Thyroid gland (tissue), 4 donors: ENCODE results near the gene KCNF1. TPM values are rescaled to one million over a fixed set of nuclear protein-coding genes. Genes with fewer than 3 reads are reported as not detected.

ENCODE experiments used
- DNase-seq, 2 donors: peaks; one replicate each; pipeline ENCODE4 v3.0.0-alpha.2; 2019
- H3K27ac ChIP-seq, 3 donors: fragments of 200-600 bp; sonication (generic); 1 replicate in 2 of 3; 2 replicates in 1 of 3; pipeline ENCODE4 v1.5.1; 2016 to 2019; ENCODE audit warnings: mild to moderate bottlenecking in 1 of 3, moderate library complexity in 1 of 3
- H3K27me3 ChIP-seq: fragments of 200-600 bp; sonication (generic); one replicate; pipeline ENCODE4 v1.5.1; 2019
- H3K36me3 ChIP-seq, 2 donors: fragments of 200-600 bp; sonication (generic); one replicate each; pipeline ENCODE4 v1.5.1; 2016 to 2019
- H3K4me1 ChIP-seq, 2 donors: fragments of 200-600 bp; sonication (generic); one replicate each; pipeline ENCODE4 v1.5.1; 2017 to 2019
- H3K4me3 ChIP-seq, 3 donors: fragments of 200-600 bp; sonication (generic); replicated peaks in 1 of 3; 1 replicate in 2 of 3; 2 replicates in 1 of 3; pipeline ENCODE4 v1.5.1; 2016; ENCODE audit warnings: mild to moderate bottlenecking in 1 of 3
- H3K9me3 ChIP-seq: fragments of 200-600 bp; sonication (generic); one replicate; pipeline ENCODE4 v1.5.1; 2017
- POLR2A ChIP-seq, 2 donors: fragments of 450-650 bp; IDR thresholded peaks; one replicate each; pipeline ENCODE4 v1.6.1; 2017; ENCODE audit warnings: antibody characterized with exemption in 2 of 2, mild to moderate bottlenecking in 2 of 2, moderate library complexity in 1 of 2
- WGBS, 2 donors: methylation state at CpG; one replicate each; pipeline ENCODE4 v1.1.5; 2017; 5-methylcytosine and 5-hydroxymethylcytosine counted together
- intact Hi-C: fragments of 100-400 bp; cut with DNase I; formaldehyde crosslinking; loops from one replicate; pipeline ENCODE4 v1.15.1; 2023
- total RNA-seq, 4 donors: library from RNA; depleted of rRNA; stranded (reverse); fragments of >200 nt; gene quantifications; one replicate each; pipeline ENCODE4 v1.2.3, GENCODE V29; 2016
- TF ChIP-seq, protein P1 (sequence below), 6 experiments: fragments of 200-600 bp in 3 of 6; fragments of 450-650 bp in 3 of 6; sonication (generic) in 3 of 6; IDR thresholded peaks; one replicate each; pipeline ENCODE4 v1.5.1; 2016 to 2019; ENCODE audit warnings: antibody characterized with exemption in 6 of 6, mild to moderate bottlenecking in 2 of 6, inconsistent platforms in 1 of 6, moderate library complexity in 1 of 6

The KCNF1 gene
- total RNA-seq, 4 donors from 2014 or later, result not detected

DNA sequence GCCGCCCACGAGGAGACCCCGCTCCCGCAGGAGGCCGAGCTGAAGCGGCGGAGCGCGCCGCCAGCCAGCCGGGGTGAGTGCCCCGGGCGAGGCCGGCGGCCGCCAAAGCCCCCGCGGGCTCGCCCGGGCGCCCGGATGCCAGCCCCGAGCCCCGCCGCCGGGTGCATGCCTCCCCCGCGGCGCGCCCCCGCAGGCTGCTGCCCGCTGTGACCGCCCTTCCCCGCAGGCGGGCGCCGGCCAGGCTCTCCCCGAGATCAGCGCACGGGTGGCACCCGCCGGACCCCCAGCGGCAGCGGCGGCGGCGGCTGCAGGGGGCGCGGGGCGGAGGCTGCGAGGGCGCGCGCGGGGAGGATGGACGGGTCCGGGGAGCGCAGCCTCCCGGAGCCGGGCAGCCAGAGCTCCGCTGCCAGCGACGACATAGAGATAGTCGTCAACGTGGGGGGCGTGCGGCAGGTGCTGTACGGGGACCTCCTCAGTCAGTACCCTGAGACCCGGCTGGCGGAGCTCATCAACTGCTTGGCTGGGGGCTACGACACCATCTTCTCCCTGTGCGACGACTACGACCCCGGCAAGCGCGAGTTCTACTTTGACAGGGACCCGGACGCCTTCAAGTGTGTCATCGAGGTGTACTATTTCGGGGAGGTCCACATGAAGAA is 470 bp downstream of the KCNF1 start:
- H3K36me3 ChIP-seq, result no peaks in the 10 kb centered on the region
- H3K4me1 ChIP-seq, result peaks cover 3 to 6% of the 10 kb centered on the region in 2 donors
- H3K27me3 ChIP-seq, result no peaks in the 10 kb centered on the region
- no peak for TF ChIP-seq POLR2A (IDR thresholded peaks at IDR 0.05)
- TF ChIP-seq, protein P1, sequence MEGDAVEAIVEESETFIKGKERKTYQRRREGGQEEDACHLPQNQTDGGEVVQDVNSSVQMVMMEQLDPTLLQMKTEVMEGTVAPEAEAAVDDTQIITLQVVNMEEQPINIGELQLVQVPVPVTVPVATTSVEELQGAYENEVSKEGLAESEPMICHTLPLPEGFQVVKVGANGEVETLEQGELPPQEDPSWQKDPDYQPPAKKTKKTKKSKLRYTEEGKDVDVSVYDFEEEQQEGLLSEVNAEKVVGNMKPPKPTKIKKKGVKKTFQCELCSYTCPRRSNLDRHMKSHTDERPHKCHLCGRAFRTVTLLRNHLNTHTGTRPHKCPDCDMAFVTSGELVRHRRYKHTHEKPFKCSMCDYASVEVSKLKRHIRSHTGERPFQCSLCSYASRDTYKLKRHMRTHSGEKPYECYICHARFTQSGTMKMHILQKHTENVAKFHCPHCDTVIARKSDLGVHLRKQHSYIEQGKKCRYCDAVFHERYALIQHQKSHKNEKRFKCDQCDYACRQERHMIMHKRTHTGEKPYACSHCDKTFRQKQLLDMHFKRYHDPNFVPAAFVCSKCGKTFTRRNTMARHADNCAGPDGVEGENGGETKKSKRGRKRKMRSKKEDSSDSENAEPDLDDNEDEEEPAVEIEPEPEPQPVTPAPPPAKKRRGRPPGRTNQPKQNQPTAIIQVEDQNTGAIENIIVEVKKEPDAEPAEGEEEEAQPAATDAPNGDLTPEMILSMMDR (IDR thresholded peaks at IDR 0.05), result no peak
- DNase-seq, result no peak
- intact Hi-C loops, result no loop called here
- peak overlapping the region in 1 of 3 donors; percentile 12 for H3K4me3 ChIP-seq
- WGBS, 2 donors, result 18% methylated on average over 21 of the region's 81 CpGs; no CpG with 5 or more reads in 1 of the 2 donors
- H3K27ac ChIP-seq, result no peak overlapping the region
- H3K9me3 ChIP-seq, result no peaks in the 10 kb centered on the region

DNA sequence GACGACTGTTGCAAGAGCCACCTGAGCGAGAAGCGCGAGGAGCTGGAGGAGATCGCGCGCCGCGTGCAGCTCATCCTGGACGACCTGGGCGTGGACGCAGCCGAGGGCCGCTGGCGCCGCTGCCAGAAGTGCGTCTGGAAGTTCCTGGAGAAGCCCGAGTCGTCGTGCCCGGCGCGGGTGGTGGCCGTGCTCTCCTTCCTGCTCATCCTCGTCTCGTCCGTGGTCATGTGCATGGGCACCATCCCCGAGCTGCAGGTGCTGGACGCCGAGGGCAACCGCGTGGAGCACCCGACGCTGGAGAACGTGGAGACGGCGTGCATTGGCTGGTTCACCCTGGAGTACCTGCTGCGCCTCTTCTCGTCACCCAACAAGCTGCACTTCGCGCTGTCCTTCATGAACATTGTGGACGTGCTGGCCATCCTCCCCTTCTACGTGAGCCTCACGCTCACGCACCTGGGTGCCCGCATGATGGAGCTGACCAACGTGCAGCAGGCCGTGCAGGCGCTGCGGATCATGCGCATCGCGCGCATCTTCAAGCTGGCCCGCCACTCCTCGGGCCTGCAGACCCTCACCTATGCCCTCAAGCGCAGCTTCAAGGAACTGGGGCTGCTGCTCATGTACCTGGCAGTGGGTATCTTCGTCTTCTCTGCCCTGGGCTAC is 1.2 kb downstream of the KCNF1 start:
- Histone ChIP-seq H3K36me3 (no peaks in the 10 kb centered on the region), H3K4me1 (peaks cover 3 to 6% of the 10 kb centered on the region in 2 donors), H3K27me3 (no peaks in the 10 kb centered on the region), H3K9me3 (no peaks in the 10 kb centered on the region), H3K27ac (no peak overlapping the region), H3K4me3 (no peak overlapping the region)
- DNase-seq, result no peak
- TF ChIP-seq POLR2A (IDR thresholded peaks at IDR 0.05), result no peak
- TF ChIP-seq, protein P1 (IDR thresholded peaks at IDR 0.05), result no peak
- intact Hi-C loops, result no loop called here
- 88 to 90% methylated on average over 30 to 41 of the region's 58 CpGs for WGBS, 2 donors

DNA sequence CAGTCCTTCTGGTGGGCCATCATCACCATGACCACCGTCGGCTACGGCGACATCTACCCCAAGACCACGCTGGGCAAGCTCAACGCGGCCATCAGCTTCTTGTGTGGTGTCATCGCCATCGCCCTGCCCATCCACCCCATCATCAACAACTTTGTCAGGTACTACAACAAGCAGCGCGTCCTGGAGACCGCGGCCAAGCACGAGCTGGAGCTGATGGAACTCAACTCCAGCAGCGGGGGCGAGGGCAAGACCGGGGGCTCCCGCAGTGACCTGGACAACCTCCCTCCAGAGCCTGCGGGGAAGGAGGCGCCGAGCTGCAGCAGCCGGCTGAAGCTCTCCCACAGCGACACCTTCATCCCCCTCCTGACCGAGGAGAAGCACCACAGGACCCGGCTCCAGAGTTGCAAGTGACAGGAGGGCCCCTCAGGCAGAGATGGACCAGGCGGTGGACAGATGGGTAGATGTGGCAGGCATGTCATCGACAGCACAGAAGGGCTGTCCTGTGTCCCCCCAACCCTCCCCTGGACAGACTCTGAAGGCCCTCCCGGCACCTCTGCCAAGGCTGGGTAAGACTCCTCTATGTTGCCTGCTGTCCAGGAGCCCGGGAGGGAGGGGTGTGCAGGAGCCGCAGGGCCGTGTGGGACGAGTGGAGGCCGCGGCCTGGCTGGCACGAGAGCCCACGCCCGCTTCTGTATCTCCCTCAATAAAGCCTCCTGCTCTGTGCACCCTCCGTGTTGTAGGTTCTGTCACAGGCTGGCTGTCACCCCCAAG is 2.0 kb downstream of the KCNF1 start:
- TF ChIP-seq POLR2A (IDR thresholded peaks at IDR 0.05), result no peak
- TF ChIP-seq, protein P1 (IDR thresholded peaks at IDR 0.05), result no peak
- Histone ChIP-seq H3K27ac (no peak overlapping the region), H3K27me3 (no peaks in the 10 kb centered on the region), H3K9me3 (no peaks in the 10 kb centered on the region), H3K4me1 (peaks cover 3 to 6% of the 10 kb centered on the region in 2 donors), H3K4me3 (no peak overlapping the region), H3K36me3 (no peaks in the 10 kb centered on the region)
- WGBS, 2 donors, result 80 to 85% methylated on average over 10 to 37 of the region's 38 CpGs
- intact Hi-C loops, result no loop called here
- DNase-seq, result no peak

DNA sequence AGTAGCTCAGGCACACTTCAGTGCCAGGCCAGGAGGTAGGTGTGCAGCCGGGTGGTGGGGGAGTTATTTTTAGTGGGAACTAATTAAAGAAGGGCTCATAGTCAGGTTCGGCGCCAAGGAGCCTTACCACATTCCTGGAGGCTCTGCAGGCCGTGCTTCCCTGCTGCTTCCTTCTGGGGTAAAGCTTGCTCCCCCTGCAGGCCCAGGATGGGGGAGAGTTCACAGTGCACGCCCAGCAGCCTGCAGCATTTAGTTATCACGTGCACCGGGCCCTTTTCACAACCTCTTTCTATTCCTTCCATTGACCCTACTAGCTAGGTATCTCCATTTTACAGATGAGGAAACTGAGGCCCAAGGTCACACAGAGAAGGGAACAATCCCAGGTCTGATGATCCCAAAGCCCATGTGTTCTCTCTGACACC is 2.5 kb downstream of the KCNF1 start:
- intact Hi-C loops, result no loop called here
- H3K27ac ChIP-seq, result no peak overlapping the region
- H3K4me1 ChIP-seq, result peaks cover 3 to 6% of the 10 kb centered on the region in 2 donors
- no peaks in the 10 kb centered on the region for H3K27me3 ChIP-seq
- H3K4me3 ChIP-seq, result no peak overlapping the region
- H3K36me3 ChIP-seq, result no peaks in the 10 kb centered on the region
- WGBS, 2 donors, result 33 to 43% methylated on average over 6 to 7 of the region's 7 CpGs
- no peak for TF ChIP-seq POLR2A (IDR thresholded peaks at IDR 0.05)
- TF ChIP-seq, protein P1 (IDR thresholded peaks at IDR 0.05), result no peak
- DNase-seq, result no peak
- H3K9me3 ChIP-seq, result no peaks in the 10 kb centered on the region
